GM12872 (cell line): ENCODE measurements around the gene SOX9.

ENCODE experiments used
- CTCF ChIP-seq: IDR thresholded peaks from 3 replicates; pipeline ENCODE4 v1.5.1; 2011; ENCODE audit warnings: low read depth, mild to moderate bottlenecking, low read length, moderate library complexity; ENCODE audit not compliant: insufficient read depth

SOX9 gene

GRCh38 chr17:72134608-72135394 is 14.0 kb downstream of the SOX9 start:
- TF ChIP-seq CTCF, result no peak

DNA sequence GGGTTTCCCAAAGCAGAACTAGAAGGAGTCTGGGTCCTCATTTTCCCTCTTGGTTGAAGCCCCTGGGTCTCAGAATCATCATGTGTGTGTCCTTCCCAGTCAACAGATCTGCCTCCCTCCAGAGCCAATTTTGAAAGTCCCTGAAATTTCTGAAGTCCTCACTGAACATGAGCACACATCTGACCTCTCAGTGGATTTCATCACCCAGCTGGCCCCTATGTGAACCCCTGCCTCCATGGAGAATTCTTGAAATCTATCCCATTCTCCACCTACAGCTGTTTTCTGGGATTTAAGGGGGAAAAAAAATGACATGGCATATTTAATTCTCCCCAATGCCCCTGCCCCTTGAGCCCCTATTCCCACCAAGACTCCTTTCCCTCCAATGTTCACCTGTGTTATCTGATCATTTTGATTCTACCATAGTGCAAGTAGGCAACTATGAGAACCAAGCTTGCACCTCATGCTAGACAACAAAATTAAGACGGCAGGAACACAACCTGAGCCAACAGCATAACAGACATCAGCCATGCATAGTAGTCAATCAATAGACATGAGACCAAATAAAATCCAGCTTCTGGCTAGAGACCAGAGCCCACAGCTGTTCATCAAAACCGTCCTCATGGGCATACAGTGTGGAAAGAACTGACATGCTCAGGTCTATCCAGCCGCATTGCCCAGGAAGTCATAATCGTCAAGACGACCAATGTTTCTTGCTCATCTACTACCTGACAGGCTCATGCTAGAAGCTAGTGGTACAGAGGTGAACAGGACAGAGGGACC is 14.9 kb downstream of the SOX9 start:
- TF ChIP-seq CTCF, result no peak

DNA sequence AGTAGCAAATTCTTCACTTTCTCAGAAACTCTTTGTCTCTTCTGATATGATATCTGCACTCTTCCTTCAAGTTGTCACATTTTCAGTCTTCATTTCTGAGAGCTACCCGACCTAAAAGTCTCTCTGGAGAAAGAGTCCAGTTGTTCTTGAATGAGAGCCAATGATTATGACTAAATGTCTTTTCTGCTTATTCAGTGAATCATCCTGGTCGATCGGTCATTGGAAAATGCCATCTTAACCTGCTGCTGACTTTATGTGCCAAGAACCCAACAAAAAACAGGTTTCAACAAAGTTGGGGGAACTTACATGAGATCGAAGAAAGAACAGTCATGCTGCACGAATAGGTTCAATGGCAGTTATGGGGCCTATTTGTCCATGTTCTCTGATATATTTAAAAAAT is 15.9 kb downstream of the SOX9 start:
- TF ChIP-seq CTCF, result no peak

DNA sequence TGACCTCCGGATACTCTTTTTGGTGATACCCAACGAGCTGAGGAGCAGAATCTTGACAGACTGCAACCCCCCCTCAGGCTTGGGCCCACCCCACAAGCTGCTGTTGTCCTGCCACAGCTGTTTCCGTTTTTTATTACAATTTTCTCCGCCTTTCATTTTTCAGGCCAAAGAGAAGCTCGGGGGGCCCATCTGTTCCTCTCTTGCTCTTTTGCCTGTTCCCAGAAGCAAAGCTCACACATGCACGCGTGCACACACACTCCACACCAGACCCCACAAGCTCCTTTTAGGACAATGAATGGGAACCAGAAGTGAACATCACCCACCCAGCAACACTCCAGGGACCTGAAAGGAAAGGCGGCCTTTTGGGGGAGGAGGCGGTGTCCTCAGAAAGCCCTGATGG is 16.3 kb downstream of the SOX9 start:
- no peak for TF ChIP-seq CTCF

DNA sequence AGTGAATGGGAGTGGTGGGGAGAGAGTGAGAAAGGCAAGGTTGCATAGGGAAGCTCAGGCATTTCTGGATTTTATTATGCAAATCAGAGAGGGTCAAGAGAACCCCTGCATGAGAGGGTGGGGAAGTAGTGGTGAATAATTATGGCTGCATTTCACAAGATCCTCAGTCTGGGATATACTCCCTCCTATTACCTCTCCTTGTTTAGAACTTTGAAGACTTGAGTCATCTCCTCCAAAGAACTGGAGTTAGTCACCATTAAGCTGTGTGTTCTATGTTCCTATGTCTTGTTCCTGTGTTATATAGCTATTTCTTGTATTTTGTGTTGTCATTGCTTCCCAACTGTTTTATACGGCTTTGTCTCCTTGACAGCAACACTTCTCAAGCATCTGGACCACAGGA is 18.4 kb downstream of the SOX9 start:
- no peak for TF ChIP-seq CTCF

DNA sequence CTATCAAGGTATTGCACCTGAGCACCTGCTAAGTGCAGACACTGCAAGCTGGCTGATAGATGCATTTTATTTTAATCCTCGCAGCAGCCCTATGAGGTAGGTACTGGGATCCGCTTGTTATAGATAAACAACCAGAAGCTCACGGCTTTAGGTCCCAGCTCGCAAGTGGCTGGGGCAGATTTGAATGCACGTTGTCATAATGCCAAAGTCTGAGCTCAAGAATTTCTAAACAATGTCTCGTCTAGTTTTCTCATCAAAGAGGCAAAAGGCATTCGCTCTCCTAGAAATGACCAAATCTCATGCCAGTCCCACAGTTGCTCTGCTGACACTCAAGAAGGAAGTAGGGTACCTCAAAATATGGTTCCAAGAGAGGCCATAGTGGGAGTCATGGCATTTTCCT is 20.5 kb downstream of the SOX9 start:
- no peak for TF ChIP-seq CTCF

GRCh38 chr17:72142614-72143013 is 21.8 kb downstream of the SOX9 start:
- TF ChIP-seq CTCF, result no peak
